Left forelimb (tissue), 1 donor: ENCODE results near the gene UPK3A.

Source experiments
- DNase-seq: peaks from one replicate; pipeline ENCODE4 v3.0.0-alpha.2; 2018; ENCODE audit warnings: low spot score

Gene UPK3A

GRCh38 chr22:45329530-45329936 is 44.8 kb downstream of the UPK3A start:
- DNase-seq, result no peak

GRCh38 chr22:45330548-45330947 is 45.8 kb downstream of the UPK3A start:
- DNase-seq, result no peak

GRCh38 chr22:45331486-45331885 is 46.7 kb downstream of the UPK3A start:
- no peak for DNase-seq

GRCh38 chr22:45332001-45332400 is 47.3 kb downstream of the UPK3A start:
- no peak for DNase-seq

GRCh38 chr22:45334068-45334467 is 49.3 kb downstream of the UPK3A start:
- no peak for DNase-seq

GRCh38 chr22:45334528-45334927 is 49.8 kb downstream of the UPK3A start:
- no peak for DNase-seq

- no peak for DNase-seq
These were observed 50.5 kb downstream of the UPK3A start for GRCh38 chr22:45335021-45335818.

GRCh38 chr22:45335854-45336522 is 51.2 kb downstream of the UPK3A start:
- DNase-seq, result no peak

- DNase-seq, result no peak
These were observed 52.3 kb downstream of the UPK3A start for GRCh38 chr22:45336971-45337431.

- DNase-seq, result no peak
These were observed 52.8 kb downstream of the UPK3A start for GRCh38 chr22:45337536-45337935.

- no peak for DNase-seq
These were observed 54.0 kb downstream of the UPK3A start for GRCh38 chr22:45338795-45339194.

GRCh38 chr22:45340323-45340722 is 55.6 kb downstream of the UPK3A start:
- DNase-seq, result no peak

- DNase-seq, result no peak
These were observed 56.7 kb downstream of the UPK3A start for GRCh38 chr22:45341498-45341897.

GRCh38 chr22:45343143-45343542 is 58.4 kb downstream of the UPK3A start:
- DNase-seq, result no peak

GRCh38 chr22:45344334-45344733 is 59.6 kb downstream of the UPK3A start:
- no peak for DNase-seq
